NCI-H1417 treated with DMSO at 0.1 percent for 48 hours (cell line): ENCODE results near the gene ZNF598.
A peak's percentile ranks its signal among the peaks of the same experiment; 100 is the strongest.

ENCODE experiments used
- DNase-seq: peaks from one replicate; lab custom pipeline; 2025; lab: John Stamatoyannopoulos, UW

ZNF598 gene

DNA sequence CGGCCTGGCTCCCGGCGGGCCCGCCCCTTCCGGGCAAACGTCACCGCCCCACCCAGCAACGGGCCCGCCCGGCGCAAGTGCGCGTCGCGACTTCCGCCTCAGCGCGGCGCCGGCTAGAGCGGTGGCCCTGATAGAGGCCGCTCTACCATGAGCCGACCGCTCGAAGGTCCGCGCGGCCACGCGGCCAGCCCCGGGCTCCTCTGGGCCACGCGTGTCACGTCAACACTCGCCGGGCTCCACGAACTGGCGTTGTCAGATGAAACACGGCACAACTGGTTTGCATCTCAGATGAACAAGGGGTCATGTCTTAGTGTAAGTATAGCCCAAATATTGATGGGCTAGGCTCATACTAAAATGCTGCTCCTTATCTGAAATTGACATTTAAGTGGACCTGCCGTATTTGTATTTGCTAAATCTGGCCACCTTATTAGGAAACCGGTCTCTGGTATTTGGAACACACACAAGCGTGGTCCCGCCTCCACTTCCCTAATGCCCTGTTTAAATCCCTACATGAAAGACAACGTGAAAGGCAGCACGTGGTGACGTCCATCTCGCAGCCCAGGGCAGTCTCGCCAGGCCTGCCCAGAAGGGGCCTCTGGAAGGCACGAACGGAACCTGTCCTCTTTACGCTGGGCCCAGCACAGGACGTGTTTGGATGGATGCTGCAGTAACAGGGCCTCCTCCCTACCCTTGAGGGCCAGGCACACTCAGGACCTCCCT lies at the start of gene ZNF598:
Gene ZNF598 (minus strand): TSS at position 31 of the 720 bp plus-strand sequence.
- DNase-seq, result no peak

DNA sequence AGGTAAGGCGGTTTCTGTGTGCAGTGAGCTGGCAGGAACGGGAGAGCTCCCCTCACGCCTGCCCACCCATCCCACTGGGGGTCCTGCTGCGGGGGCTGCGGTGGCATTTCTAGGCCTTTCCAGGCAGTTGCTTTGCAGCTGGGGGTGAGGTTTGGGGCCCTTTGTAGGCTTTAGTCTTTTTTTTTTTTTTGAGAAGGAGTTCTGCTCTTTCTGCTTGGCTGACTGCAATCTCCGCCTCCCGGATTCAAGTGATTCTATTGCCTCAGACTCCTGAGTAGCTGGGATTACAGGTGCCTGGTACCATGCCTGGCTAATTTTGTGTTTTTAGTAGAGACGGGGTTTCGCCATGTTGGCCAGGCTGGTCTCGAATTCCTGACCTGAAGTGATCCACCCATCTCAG lies 49.3 kb upstream of the ZNF598 start:
- DNase-seq, result no peak

DNA sequence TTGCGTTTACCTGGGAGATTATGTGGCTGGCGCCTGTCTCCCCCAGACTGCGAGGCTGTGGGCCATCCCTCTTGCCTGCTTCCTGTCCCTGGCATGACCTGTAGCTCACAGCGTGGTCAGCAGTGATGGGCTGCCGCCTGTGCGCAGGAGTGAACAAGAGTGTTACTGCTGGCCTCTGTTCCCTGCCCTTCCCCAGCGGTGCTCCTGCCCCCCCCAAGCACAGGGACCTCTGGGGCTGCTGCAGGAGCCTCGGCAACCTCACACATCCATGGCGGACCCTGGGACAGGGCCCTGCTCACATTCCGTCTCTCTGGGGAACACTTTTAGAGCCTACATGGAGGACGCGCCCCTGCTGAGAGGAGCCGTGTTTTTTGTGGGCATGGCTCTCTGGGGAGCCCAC lies 48.8 kb upstream of the ZNF598 start:
- no peak for DNase-seq

DNA sequence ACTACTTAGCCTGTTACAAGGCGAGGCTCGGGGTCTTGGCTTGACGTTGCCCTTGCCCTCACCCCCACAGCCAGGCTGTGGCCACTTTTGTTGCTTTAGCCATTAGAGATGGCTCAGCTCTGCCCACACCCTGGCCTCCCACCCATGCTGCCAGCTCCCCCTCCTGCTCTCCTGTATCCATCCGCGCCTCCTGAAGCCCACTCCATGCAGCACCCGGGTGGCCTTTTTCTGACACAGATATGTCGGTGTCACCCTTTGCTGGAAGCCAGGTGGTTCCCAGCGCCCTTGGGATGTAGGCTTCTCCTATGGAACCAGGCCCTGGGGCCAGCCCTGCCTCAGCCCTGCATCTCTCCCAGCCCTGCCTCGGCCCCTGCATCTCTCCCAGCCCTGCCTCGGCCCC lies 47.8 kb upstream of the ZNF598 start:
- no peak for DNase-seq

DNA sequence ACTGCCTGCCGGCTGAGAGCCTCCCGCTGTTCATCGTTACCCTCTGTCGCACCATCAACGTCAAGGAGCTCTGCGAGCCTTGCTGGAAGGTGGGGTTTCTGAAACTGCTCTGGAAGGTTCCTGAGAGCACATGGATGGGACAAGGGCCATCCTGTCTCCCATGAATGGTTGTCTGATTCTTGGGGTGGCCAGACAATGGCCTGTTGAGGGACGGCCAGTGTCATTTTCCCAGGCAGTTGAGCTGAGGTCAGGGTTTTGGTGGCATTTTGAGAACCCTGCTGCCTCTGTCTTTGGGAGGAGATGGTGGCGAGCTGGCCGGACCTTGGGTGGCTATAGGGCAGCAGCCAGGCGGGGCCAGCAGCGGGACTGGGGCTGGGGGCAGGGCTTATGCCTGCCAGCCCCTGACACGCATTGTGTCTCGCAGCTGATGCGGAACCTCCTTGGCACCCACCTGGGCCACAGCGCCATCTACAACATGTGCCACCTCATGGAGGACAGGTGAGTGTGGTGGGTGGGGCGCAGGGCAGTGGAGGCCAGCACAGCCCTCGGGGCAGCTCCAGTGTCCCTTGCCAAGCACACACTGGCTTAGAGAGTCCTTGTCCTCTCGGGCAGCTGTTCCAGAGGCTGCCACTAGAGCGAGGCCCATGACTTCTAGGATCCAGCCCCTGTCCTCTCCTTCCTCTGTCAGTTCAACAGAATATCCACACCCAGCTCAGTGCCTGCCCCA lies 47.2 kb upstream of the ZNF598 start:
- no peak for DNase-seq

GRCh38 chr16:2056077-2056476 lies 46.5 kb upstream of the ZNF598 start:
- no peak for DNase-seq

GRCh38 chr16:2054543-2055245 lies 45.1 kb upstream of the ZNF598 start:
- no peak for DNase-seq

GRCh38 chr16:2053897-2054296 lies 44.3 kb upstream of the ZNF598 start:
- no peak for DNase-seq

DNA sequence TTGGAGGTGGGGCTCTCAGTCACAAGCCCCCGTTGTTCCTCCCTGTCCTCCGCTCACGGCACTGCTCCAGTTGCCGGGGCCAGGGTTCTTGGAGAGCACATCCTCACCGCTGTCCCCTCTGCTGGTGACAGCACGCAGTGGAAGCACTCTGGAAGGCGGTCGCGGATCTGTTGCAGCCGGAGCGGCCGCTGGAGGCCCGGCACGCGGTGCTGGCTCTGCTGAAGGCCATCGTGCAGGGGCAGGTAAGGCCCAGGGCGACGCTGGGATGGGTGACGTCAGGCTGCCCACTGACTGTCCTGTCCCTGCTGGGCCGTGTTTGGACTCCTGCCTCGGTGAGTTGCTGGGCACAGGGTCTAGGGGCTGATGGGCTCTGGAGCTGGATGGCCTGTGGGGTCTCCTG lies 43.6 kb upstream of the ZNF598 start:
- DNase-seq, result no peak

- DNase-seq, result no peak
Observed at GRCh38 chr16:2048116-2048543, 38.5 kb upstream of the ZNF598 start.

GRCh38 chr16:2047330-2048115 lies 37.9 kb upstream of the ZNF598 start, which contains the start of the genes NTHL1 and TSC2:
Gene NTHL1 (minus strand): TSS chr16:2047834. CDS start chr16:2047823, 11 bp downstream.
Gene TSC2 (plus strand): TSS chr16:2047985. CDS start chr16:2048616, 631 bp downstream.
- no peak for DNase-seq

- no peak for DNase-seq
Observed at GRCh38 chr16:2046893-2047329, 37.3 kb upstream of the ZNF598 start.

DNA sequence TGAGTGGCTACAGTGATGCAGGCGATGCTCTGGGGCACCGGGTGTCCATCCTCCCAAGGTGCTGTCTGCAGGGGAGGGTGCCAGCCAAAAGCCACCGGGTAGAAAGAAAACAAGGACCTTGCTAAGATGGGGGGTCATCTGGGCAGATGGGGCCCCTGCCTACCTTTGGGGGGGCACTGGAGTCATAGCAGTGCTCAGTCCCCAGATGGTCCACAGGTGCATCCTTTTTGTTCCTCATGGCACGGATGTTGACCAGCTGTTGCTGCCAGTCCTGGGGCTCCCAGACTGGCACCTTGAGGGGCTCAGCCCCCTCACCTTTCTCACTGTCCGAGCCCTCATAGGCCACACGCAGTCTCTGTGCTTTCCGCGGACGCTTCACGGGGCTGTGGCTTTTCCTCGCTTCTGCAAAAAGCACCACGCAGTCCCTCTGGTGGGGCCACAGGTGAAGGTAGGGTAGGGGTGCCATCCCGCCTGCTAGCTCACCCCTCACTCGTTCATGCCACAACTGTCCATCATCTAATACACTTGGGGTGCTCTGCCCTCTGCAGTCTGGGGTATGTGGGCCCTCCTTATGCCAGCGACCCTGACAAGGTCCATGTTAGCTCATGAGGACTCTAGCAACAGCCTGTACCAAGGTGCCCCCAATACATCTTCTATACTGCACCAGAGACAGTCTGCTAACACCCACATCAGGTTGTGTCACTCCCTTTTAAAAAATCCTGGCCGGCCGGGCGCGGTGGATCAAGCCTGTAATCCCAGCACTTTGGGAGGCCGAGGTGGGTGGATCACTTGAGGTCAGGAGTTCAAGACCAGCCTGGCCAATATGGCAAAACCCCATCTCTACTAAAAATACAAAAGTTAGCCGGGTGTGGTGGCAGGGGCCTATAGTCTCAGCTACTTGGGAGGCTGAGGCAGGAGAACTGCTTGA lies 36.6 kb upstream of the ZNF598 start:
- DNase-seq, result no peak

DNA sequence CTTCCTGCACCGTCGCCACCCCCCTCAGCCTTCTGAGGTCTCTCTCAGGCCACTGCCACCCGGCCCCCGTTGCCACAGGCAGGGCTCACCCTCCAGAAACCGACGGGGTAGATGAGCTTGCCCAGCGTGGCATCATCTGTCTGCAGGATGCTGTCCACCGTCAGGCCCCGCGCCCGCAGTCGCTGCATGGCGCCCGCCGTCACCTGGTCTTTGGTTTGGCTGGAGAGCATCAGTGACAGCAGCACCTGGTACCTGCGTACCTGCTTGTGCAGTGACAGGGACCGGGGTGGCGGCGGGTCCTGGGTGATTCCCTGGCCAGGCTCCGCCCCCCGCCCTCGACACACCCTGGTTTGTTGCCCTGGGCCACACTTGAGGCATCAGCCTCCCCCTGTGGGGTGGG lies 34.9 kb upstream of the ZNF598 start:
- DNase-seq, result no peak

- DNase-seq, result no peak
Observed at GRCh38 chr16:2043667-2044451, 34.2 kb upstream of the ZNF598 start.

DNA sequence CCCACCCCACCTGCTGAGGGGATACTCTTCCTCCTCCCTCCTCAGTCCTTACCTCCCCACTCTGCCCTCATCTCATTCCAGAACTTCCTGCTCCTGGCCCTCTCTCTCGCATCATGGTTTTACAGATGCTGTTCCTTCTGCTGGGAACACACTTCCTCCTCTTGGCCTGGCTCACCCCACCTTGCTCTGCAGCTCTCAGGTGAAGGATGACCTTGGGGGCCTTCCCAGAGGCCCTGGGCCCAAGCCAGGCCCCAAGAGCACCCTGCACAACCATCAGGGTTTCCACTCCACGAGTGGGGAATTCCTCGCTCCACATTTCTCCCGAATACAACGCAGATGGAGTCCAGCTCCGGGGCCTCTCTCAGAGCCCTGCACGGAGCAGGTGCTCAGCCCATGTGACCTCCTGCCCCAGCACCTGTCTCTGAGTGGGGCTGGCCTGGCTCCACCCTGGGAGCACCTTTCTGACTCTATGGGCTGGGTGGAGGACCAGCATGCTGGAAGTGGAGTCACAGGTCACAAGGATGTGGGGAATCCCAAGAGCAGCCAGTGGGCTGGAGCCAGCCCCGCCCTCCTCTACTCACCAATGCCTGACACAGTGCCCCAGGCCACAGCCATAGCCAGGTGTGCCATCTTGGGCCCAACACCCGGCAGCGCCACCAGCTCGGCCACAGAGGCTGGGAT lies 33.5 kb upstream of the ZNF598 start:
- DNase-seq, result no peak

DNA sequence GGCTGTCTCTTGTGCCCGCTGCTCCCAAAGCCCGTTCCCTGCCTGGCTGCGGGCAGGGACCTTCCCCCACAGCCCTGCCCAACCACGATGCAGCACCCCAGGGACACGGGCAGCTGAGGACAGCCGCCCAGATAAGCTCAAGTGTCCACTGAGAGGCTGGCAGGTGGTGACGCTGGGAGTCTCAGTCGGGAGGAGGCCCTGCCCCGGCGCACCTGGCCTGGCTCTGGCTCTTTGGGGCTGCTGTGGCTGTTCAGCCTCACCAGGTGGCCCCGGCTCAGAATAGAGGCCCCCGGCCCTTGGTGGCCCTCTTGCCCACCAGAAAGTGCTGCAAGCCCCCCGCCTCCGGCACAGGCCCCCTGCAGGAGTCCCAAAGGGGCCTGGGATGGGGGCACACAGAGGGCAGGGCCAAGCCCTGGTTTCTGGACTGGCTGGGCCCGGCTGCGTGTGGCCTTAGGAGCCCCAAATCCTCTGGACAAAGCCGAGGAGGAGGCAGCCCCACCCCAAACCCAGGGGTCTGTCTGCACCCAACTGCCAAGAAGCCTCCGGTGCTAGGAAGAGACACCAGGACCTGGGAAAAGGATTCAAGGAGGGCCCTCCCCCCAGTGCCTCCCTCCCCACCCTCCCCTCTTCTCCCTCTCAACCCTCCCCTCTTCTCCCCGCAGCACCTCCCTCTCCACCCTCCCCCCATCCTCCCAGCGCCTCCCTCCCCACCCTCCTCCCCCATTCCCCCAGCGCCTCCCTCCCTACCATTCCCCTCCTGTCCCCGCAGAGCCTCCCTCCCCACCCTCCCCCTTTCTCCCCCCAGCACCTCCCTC lies 32.8 kb upstream of the ZNF598 start:
- DNase-seq, result peak; percentile 45

DNA sequence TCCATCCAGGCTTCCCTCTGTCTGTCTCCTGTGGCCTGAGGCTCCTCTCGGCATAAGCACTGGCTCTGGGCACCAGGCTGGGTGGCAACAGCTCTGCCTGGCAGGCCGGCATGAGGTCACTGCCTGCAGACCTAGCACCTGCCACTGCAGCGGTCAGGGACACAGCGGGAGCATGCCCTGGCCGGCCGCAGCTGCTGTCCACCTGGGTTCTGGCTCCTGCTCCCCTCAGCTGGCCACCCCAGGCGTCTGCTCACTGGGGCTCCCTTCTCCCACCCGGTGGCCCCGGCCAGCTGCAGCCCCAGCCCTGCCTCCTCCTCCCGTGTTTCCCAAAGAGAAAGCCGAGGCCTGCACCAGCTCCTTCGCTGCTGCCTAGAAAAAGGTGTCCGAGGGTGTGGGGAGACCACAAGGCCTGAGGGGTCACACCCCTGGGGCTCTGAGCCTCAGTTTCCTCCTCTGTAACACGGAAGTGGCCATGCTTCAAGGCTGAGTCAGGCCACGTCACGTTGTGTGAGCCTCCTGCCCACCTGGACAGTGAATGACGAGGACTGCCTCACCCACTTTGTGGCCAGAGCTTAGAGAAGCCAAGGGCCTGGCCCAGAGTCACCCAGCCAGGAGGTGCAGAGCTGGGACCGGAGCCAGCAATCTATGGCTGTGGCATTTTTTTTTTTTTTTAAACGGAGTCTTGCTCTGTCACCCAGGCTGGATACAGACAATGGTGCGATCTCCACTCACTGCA lies 31.3 kb upstream of the ZNF598 start:
- no peak for DNase-seq
